Gastroesophageal sphincter (tissue), 3 donors: ENCODE data around the gene ENTPD1.

Experiments
- CTCF ChIP-seq, 4 experiments: fragments of 200-600 bp in 2 of 4; fragments of 450-650 bp in 2 of 4; sonication (generic) in 1 of 4; IDR thresholded peaks; one replicate each; pipeline ENCODE4 v1.5.1; 2017 to 2019; ENCODE audit warnings: antibody characterized with exemption in 4 of 4, mild to moderate bottlenecking in 2 of 4, moderate library complexity in 2 of 4
- POLR2AphosphoS5 ChIP-seq: sonication (generic); formaldehyde crosslinking; IDR thresholded peaks from one replicate; pipeline ENCODE4 v1.6.1; 2017; ENCODE audit warnings: antibody characterized with exemption

DNA sequence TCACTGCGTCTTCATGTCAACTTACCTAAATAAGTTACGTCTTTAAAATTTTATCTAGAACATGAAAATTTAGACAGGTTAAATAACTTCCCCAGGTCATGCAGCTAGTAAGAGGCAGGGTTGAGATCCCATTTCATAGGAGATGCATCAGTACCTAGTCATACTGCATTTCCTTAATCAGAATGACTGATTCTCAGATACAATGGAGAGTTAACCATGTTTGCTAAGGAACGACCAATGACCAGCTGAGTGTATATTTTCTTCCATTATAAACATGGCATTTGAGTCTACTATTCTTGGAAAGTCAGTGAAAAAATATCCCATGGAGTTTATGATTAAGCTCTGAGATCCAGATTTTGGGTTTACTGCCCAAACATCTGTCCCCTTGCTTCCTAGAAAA is 39.6 kb downstream of the ENTPD1 start:
- TF ChIP-seq POLR2AphosphoS5 (no peak), CTCF (IDR thresholded peaks at IDR 0.05) (no peak)
